Left renal pelvis (tissue), 4 donors: ENCODE measurements around the gene SLCO1A2. TPM values are rescaled to one million over a fixed set of nuclear protein-coding genes. Genes with fewer than 3 reads are reported as not detected.

Source experiments
- DNase-seq, 4 donors: peaks; one replicate each; pipeline ENCODE4 v3.0.0-alpha.2; 2013; ENCODE audit warnings: low read depth in 4 of 4, low spot score in 3 of 4
- polyA plus RNA-seq, 4 donors: library from polyadenylated mRNA; unstranded; fragments of 120-200 nt; gene quantifications; one replicate each; pipeline ENCODE4 v1.2.1, GENCODE V29; 2013; ENCODE audit not compliant: insufficient read length in 4 of 4

Gene SLCO1A2
- polyA plus RNA-seq, 4 donors = 0.03 to 0.60 (median 0.10) TPM; not detected in 1

GRCh38 chr12:21330682-21331253 lies 3.9 kb downstream of the SLCO1A2 start:
- DNase-seq = no peak

- no peak for DNase-seq
Observed at GRCh38 chr12:21328578-21328977, 6.1 kb downstream of the SLCO1A2 start.

GRCh38 chr12:21324551-21324950 lies 10.2 kb downstream of the SLCO1A2 start:
- DNase-seq = no peak

GRCh38 chr12:21323736-21324135 lies 11.0 kb downstream of the SLCO1A2 start:
- DNase-seq = no peak

GRCh38 chr12:21308785-21309184 lies 25.9 kb downstream of the SLCO1A2 start:
- no peak for DNase-seq

- DNase-seq = no peak
Observed at GRCh38 chr12:21305661-21306060, 29.1 kb downstream of the SLCO1A2 start.

- no peak for DNase-seq
Observed at GRCh38 chr12:21300632-21301031, 34.1 kb downstream of the SLCO1A2 start.

- no peak for DNase-seq
Observed at GRCh38 chr12:21296751-21297406, 37.8 kb downstream of the SLCO1A2 start.

GRCh38 chr12:21296348-21296747 lies 38.4 kb downstream of the SLCO1A2 start:
- no peak for DNase-seq

GRCh38 chr12:21294176-21294575 lies 40.5 kb downstream of the SLCO1A2 start:
- no peak for DNase-seq

- DNase-seq = no peak
Observed at GRCh38 chr12:21292111-21292510, 42.6 kb downstream of the SLCO1A2 start.

- no peak for DNase-seq
Observed at GRCh38 chr12:21289698-21290097, 45.0 kb downstream of the SLCO1A2 start.

- DNase-seq = no peak
Observed at GRCh38 chr12:21276826-21277225, 57.9 kb downstream of the SLCO1A2 start.

GRCh38 chr12:21265932-21266331 lies 68.8 kb downstream of the SLCO1A2 start:
- no peak for DNase-seq

GRCh38 chr12:21264232-21264631 lies 70.5 kb downstream of the SLCO1A2 start:
- no peak for DNase-seq

- DNase-seq = no peak
Observed at GRCh38 chr12:21257172-21257571, 77.5 kb downstream of the SLCO1A2 start.

GRCh38 chr12:21252070-21252469 lies 82.6 kb downstream of the SLCO1A2 start:
- DNase-seq = no peak

- no peak for DNase-seq
Observed at GRCh38 chr12:21248679-21249078, 86.0 kb downstream of the SLCO1A2 start.

- no peak for DNase-seq
Observed at GRCh38 chr12:21239866-21240265, 94.9 kb downstream of the SLCO1A2 start.

- no peak for DNase-seq
Observed at GRCh38 chr12:21234395-21234794, 100.3 kb downstream of the SLCO1A2 start.

GRCh38 chr12:21223930-21224329 lies 110.8 kb downstream of the SLCO1A2 start:
- DNase-seq = no peak

GRCh38 chr12:21221778-21222177 lies 112.9 kb downstream of the SLCO1A2 start:
- no peak for DNase-seq

GRCh38 chr12:21221072-21221471 lies 113.6 kb downstream of the SLCO1A2 start:
- no peak for DNase-seq
